OCI-LY7 (cell line): ENCODE measurements around the gene XYLT1. TPM values are rescaled to one million over a fixed set of nuclear protein-coding genes. Genes with fewer than 3 reads are reported as not detected.

Experiments used
- BruUV-seq: library from RNA; stranded (reverse); fragments of 400-500 nt; replicated peaks from 2 replicates; lab custom pipeline; 2021; lab: Mats Ljungman, UMichigan
- CTCF ChIA-PET: fragments of 300-600 bp; sonication (Branson Sonifier 250); formaldehyde crosslinking; loops from one replicate; lab custom pipeline; 2022; ENCODE audit warnings: antibody characterized with exemption; ENCODE audit not compliant: unreplicated experiment; lab: Charles Lee
- POLR2A ChIA-PET: fragments of 300-600 bp; sonication (Branson Sonifier 250); formaldehyde crosslinking; loops from one replicate; lab custom pipeline; 2022; ENCODE audit warnings: antibody characterized with exemption; lab: Charles Lee
- DNase-seq: peaks from one replicate; pipeline ENCODE4 v3.0.0-alpha.2; 2015; ENCODE audit warnings: low spot score
- H2AFZ ChIP-seq: fragments of 200-600 bp; sonication (generic), shearing (Covaris generic); 2 replicates; pipeline ENCODE4 v1.6.1; 2014; ENCODE audit warnings: mild to moderate bottlenecking, antibody characterized with exemption, low read length, moderate library complexity
- H3K27ac ChIP-seq: fragments of 200-600 bp; sonication (generic); 2 replicates; pipeline ENCODE4 v1.5.1; 2014; ENCODE audit warnings: mixed run types, low read depth, mild to moderate bottlenecking, moderate library complexity, low read length, inconsistent platforms; ENCODE audit not compliant: poor library complexity, severe bottlenecking
- H3K36me3 ChIP-seq: fragments of 200-600 bp; sonication (generic); 2 replicates; pipeline ENCODE4 v1.6.1; 2014; ENCODE audit warnings: mild to moderate bottlenecking, antibody characterized with exemption, low read length, moderate library complexity, mixed read lengths; ENCODE audit not compliant: insufficient read depth
- H3K4me1 ChIP-seq: fragments of 200-600 bp; sonication (generic); 2 replicates; pipeline ENCODE4 v1.5.1; 2014; ENCODE audit warnings: mild to moderate bottlenecking, low read length; ENCODE audit not compliant: insufficient read depth, poor library complexity, severe bottlenecking
- H3K4me2 ChIP-seq: fragments of 200-600 bp; sonication (generic); 2 replicates; pipeline ENCODE4 v1.6.1; 2014; ENCODE audit warnings: mild to moderate bottlenecking, low read length
- H3K4me3 ChIP-seq: fragments of 200-600 bp; sonication (generic); 2 replicates; pipeline ENCODE4 v1.5.1; 2014; ENCODE audit warnings: mild to moderate bottlenecking, low read depth, low read length; ENCODE audit not compliant: poor library complexity, severe bottlenecking
- H3K79me2 ChIP-seq: fragments of 200-600 bp; sonication (generic); 2 replicates; pipeline ENCODE4 v1.6.1; 2016; ENCODE audit warnings: low read depth, mild to moderate bottlenecking, low read length, moderate library complexity, mixed read lengths; ENCODE audit not compliant: insufficient read depth
- H3K9me2 ChIP-seq: fragments of 200-600 bp; sonication (generic); 2 replicates; pipeline ENCODE4 v1.6.1; 2016; ENCODE audit warnings: mild to moderate bottlenecking, low read length, mixed read lengths; ENCODE audit not compliant: insufficient read depth
- H3K9me3 ChIP-seq: fragments of 200-600 bp; sonication (generic); 2 replicates; pipeline ENCODE4 v1.6.1; 2014; ENCODE audit warnings: mild to moderate bottlenecking, mixed run types, low read length, mixed read lengths
- H4K20me1 ChIP-seq: fragments of 200-600 bp; sonication (generic); 2 replicates; pipeline ENCODE4 v1.6.1; 2014; ENCODE audit warnings: mild to moderate bottlenecking, antibody characterized with exemption, low read length, moderate library complexity, mixed read lengths; ENCODE audit not compliant: insufficient read depth
- CTCF ChIP-seq: fragments of 200-600 bp; sonication (generic); conservative IDR thresholded peaks from 2 replicates; pipeline ENCODE4 v1.5.1; 2014; ENCODE audit warnings: mild to moderate bottlenecking, antibody characterized with exemption, low read length, moderate library complexity, mixed read lengths
- EZH2phosphoT487 ChIP-seq: fragments of 200-600 bp; sonication (generic); IDR thresholded peaks from 2 replicates; pipeline ENCODE4 v1.6.1; 2018; ENCODE audit warnings: low read depth, borderline replicate concordance, mild to moderate bottlenecking, mixed run types, antibody characterized with exemption, low read length, moderate library complexity, mixed read lengths
- intact Hi-C: fragments of 100-400 bp; cut with micrococcal nuclease; formaldehyde crosslinking; loops from one replicate; pipeline ENCODE4 v1.10.0; 2022; ENCODE audit not compliant: unreplicated experiment
- total RNA-seq, 2 experiments: library from RNA; depleted of rRNA in 1 of 2; stranded (reverse); fragments of >200 nt in 1 of 2; shearing (Covaris generic) in 1 of 2; gene quantifications; 2 replicates each; pipeline ENCODE4 v1.2.3, GENCODE V29; 2014 to 2022

The XYLT1 gene
- total RNA-seq, 2 experiments from 2014 or later = 36.3 to 50.0 TPM

- BruUV-seq = no TSS peak
- H2AFZ ChIP-seq = no peak overlapping the region
- no peaks in the 10 kb centered on the region for H3K9me3 ChIP-seq
- H3K27ac ChIP-seq = no peak overlapping the region
- no peaks in the 10 kb centered on the region for H3K9me2 ChIP-seq
- peaks cover 9% of the 10 kb centered on the region; the same call in 1 of the 2 replicates for H3K36me3 ChIP-seq
- no peak for DNase-seq
- H3K79me2 ChIP-seq = peaks cover 3% of the 10 kb centered on the region; the same call in 1 of the 2 replicates
- H4K20me1 ChIP-seq = no peaks in the 10 kb centered on the region
- H3K4me1 ChIP-seq = peaks cover 43% of the 10 kb centered on the region
- no peak for TF ChIP-seq CTCF
- TF ChIP-seq EZH2phosphoT487 = no peak
- ChIA-PET POLR2A (interaction anchor here (1.5 kb wide), 1 partner anchor 13 kb away, joined by 5 read pairs; no protein-coding TSS in a partner anchor), CTCF (no interaction called here)
- intact Hi-C loops = no loop called here
- no peak overlapping the region for H3K4me3 ChIP-seq
- H3K4me2 ChIP-seq = no peak overlapping the region
These were observed 156.8 kb downstream of the XYLT1 start for GRCh38 chr16:17313793-17314547.

- no peak for TF ChIP-seq EZH2phosphoT487
- TF ChIP-seq CTCF = no peak
- no peak overlapping the region for H3K27ac ChIP-seq
- intact Hi-C loops = no loop called here
- peaks cover 9% of the 10 kb centered on the region; the same call in 1 of the 2 replicates for H3K36me3 ChIP-seq
- H3K4me3 ChIP-seq = no peak overlapping the region
- H3K4me1 ChIP-seq = peaks cover 38% of the 10 kb centered on the region
- no peak for DNase-seq
- H2AFZ ChIP-seq = no peak overlapping the region
- CTCF ChIA-PET = no interaction called here
- POLR2A ChIA-PET = interaction anchor here (0.6 kb wide), 1 partner anchor 16 kb away, joined by 3 read pairs; no protein-coding TSS in a partner anchor
- H4K20me1 ChIP-seq = no peaks in the 10 kb centered on the region
- no TSS peak for BruUV-seq
- H3K9me3 ChIP-seq = no peaks in the 10 kb centered on the region
- no peak overlapping the region for H3K4me2 ChIP-seq
- no peaks in the 10 kb centered on the region for H3K9me2 ChIP-seq
- peaks cover 3% of the 10 kb centered on the region; the same call in 1 of the 2 replicates for H3K79me2 ChIP-seq
These were observed 157.6 kb downstream of the XYLT1 start for GRCh38 chr16:17313085-17313611.
